GM23338 (cell line): ENCODE measurements around the gene ELAVL3. TPM values are rescaled to one million over a fixed set of nuclear protein-coding genes. Genes with fewer than 3 reads are reported as not detected.

Experiments
- ATAC-seq: fragments of 200-7000 bp; cut with Tn5 transposase; 3 replicates; pipeline ENCODE4 v1.9.1; 2020
- DNase-seq: peaks from one replicate; pipeline ENCODE4 v3.0.0-alpha.2; 2015; ENCODE audit warnings: low spot score
- H2AFZ ChIP-seq: fragments of 200-600 bp; sonication (generic); 2 replicates; pipeline ENCODE4 v1.8.0; 2016; ENCODE audit warnings: antibody characterized with exemption, mild to moderate bottlenecking, moderate library complexity
- H3F3A ChIP-seq: fragments of 200-600 bp; sonication (generic); replicated peaks from 2 replicates; pipeline ENCODE4 v1.8.0; 2017; ENCODE audit warnings: antibody characterized with exemption, mixed run types, low read depth
- H3K27ac ChIP-seq: fragments of 200-600 bp; sonication (generic); 2 replicates; pipeline ENCODE4 v1.6.1; 2016; ENCODE audit warnings: low read depth
- H3K27me3 ChIP-seq: fragments of 200-600 bp; sonication (generic); 2 replicates; pipeline ENCODE4 v1.8.0; 2016; ENCODE audit warnings: mild to moderate bottlenecking, mixed run types, moderate library complexity; ENCODE audit not compliant: insufficient read depth
- H3K36me3 ChIP-seq: fragments of 200-600 bp; sonication (generic); 2 replicates; pipeline ENCODE4 v1.8.0; 2016; ENCODE audit warnings: mild to moderate bottlenecking; ENCODE audit not compliant: insufficient read depth
- H3K4me1 ChIP-seq: fragments of 200-600 bp; sonication (generic); 2 replicates; pipeline ENCODE4 v1.8.0; 2016; ENCODE audit warnings: mild to moderate bottlenecking, moderate library complexity; ENCODE audit not compliant: insufficient read depth
- H3K4me2 ChIP-seq: fragments of 200-600 bp; sonication (generic); 2 replicates; pipeline ENCODE4 v1.7.1; 2017; ENCODE audit warnings: mixed run types
- H3K4me3 ChIP-seq: fragments of 200-600 bp; sonication (generic); 2 replicates; pipeline ENCODE4 v1.6.1; 2016; ENCODE audit warnings: mixed run types
- H3K79me2 ChIP-seq: fragments of 200-600 bp; sonication (generic); replicated peaks from 2 replicates; pipeline ENCODE4 v1.8.0; 2017; ENCODE audit warnings: mild to moderate bottlenecking; ENCODE audit not compliant: insufficient read depth
- H3K9me2 ChIP-seq: fragments of 200-600 bp; sonication (generic); 2 replicates; pipeline ENCODE4 v1.8.0; 2017; ENCODE audit not compliant: insufficient read depth
- H4K20me1 ChIP-seq: fragments of 200-600 bp; sonication (generic); replicated peaks from 2 replicates; pipeline ENCODE4 v1.8.0; 2017; ENCODE audit warnings: mild to moderate bottlenecking; ENCODE audit not compliant: insufficient read depth
- H3K27ac Mint-ChIP-seq: 2 replicates; pipeline ENCODE4 v1.8.0; 2020; ENCODE audit warnings: inconsistent platforms, mild to moderate bottlenecking, moderate library complexity, mixed read lengths
- H3K27me3 Mint-ChIP-seq: 3 replicates; pipeline ENCODE4 v1.8.0; 2022; ENCODE audit warnings: low read depth, mild to moderate bottlenecking, moderate library complexity, mixed read lengths, inconsistent platforms; ENCODE audit not compliant: insufficient read depth, poor library complexity
- H3K36me3 Mint-ChIP-seq: 3 replicates; pipeline ENCODE4 v1.8.0; 2021; ENCODE audit warnings: low read depth, mild to moderate bottlenecking, inconsistent platforms, moderate library complexity, mixed read lengths
- H3K4me1 Mint-ChIP-seq: 3 replicates; pipeline ENCODE4 v1.8.0; 2020; ENCODE audit warnings: mild to moderate bottlenecking, inconsistent platforms, mixed read lengths
- H3K4me3 Mint-ChIP-seq: 3 replicates; pipeline ENCODE4 v1.8.0; 2021; ENCODE audit warnings: moderate library complexity, mild to moderate bottlenecking, inconsistent platforms, mixed read lengths
- H3K9me3 Mint-ChIP-seq: 3 replicates; pipeline ENCODE4 v1.8.0; 2020; ENCODE audit warnings: moderate library complexity, mild to moderate bottlenecking, inconsistent platforms, mixed read lengths
- CREB1 ChIP-seq: fragments of 250-450 bp; sonication (Bioruptor Pico); IDR thresholded peaks from 2 replicates; pipeline ENCODE4 v1.5.0; 2020; ENCODE audit warnings: low read depth, mild to moderate bottlenecking, moderate library complexity
- CTCF ChIP-seq, 2 experiments: fragments of 200-600 bp in 1 of 2; sonication (generic) in 1 of 2; conservative IDR thresholded peaks; 2 replicates each; pipeline versions ENCODE4 v1.5.1 to v1.6.1; 2016 to 2017; ENCODE audit warnings: antibody characterized with exemption in 2 of 2, low read depth in 2 of 2, mild to moderate bottlenecking in 2 of 2, moderate library complexity in 1 of 2
- ETS1 ChIP-seq: IDR thresholded peaks from 2 replicates; pipeline ENCODE4 v1.6.1; 2016; ENCODE audit warnings: antibody characterized with exemption
- EZH2 ChIP-seq: fragments of 200-600 bp; sonication (generic); IDR thresholded peaks from one replicate; pipeline ENCODE4 v1.8.0; 2017; ENCODE audit warnings: antibody characterized with exemption, mild to moderate bottlenecking, low read depth; ENCODE audit not compliant: unreplicated experiment
- EZH2phosphoT487 ChIP-seq: fragments of 200-600 bp; sonication (generic); IDR thresholded peaks from one replicate; pipeline ENCODE4 v1.8.1; 2018; ENCODE audit warnings: antibody characterized with exemption; ENCODE audit not compliant: unreplicated experiment
- JUNB ChIP-seq: IDR thresholded peaks from one replicate; pipeline ENCODE4 v1.6.1; 2016; ENCODE audit warnings: antibody characterized with exemption; ENCODE audit not compliant: unreplicated experiment
- NANOG ChIP-seq: IDR thresholded peaks from 2 replicates; pipeline ENCODE4 v1.6.1; 2016; ENCODE audit warnings: antibody characterized with exemption, borderline replicate concordance
- POLR2AphosphoS5 ChIP-seq: IDR thresholded peaks from 2 replicates; pipeline ENCODE4 v1.6.1; 2016; ENCODE audit warnings: antibody characterized with exemption, low read depth
- REST ChIP-seq: IDR thresholded peaks from one replicate; pipeline ENCODE4 v1.6.1; 2018; ENCODE audit warnings: antibody characterized with exemption; ENCODE audit not compliant: unreplicated experiment
- STAT1 ChIP-seq: IDR thresholded peaks from one replicate; pipeline ENCODE4 v1.6.1; 2016; ENCODE audit warnings: antibody characterized with exemption; ENCODE audit not compliant: unreplicated experiment
- ZNF114 ChIP-seq: fragments of 250-450 bp; sonication (Bioruptor Pico); IDR thresholded peaks from 2 replicates; pipeline ENCODE4 v1.5.0; 2020; ENCODE audit warnings: mild to moderate bottlenecking, moderate library complexity
- ZNF331 ChIP-seq: fragments of 250-450 bp; sonication (Bioruptor Pico); IDR thresholded peaks from 2 replicates; pipeline ENCODE4 v1.5.0; 2020; ENCODE audit warnings: low read depth, mild to moderate bottlenecking, moderate library complexity
- ZNF462 ChIP-seq: fragments of 250-450 bp; sonication (Bioruptor Pico); IDR thresholded peaks from 2 replicates; pipeline ENCODE4 v1.5.0; 2020; ENCODE audit warnings: mild to moderate bottlenecking, moderate library complexity
- polyA plus RNA-seq: library from polyadenylated mRNA; unstranded; fragments of >200 nt; fragmentation: Nextera tagmentation; extraction: Ambion mirVana; gene quantifications from 2 replicates; pipeline ENCODE4 v1.2.1, GENCODE V29; 2016
- total RNA-seq: library from RNA; depleted of rRNA; stranded (reverse); fragments of >200 nt; shearing (Covaris generic); gene quantifications from 2 replicates; pipeline ENCODE4 v1.2.3, GENCODE V29; 2014

The ELAVL3 gene
- total and polyA plus RNA-seq, 2 experiments from 2014 or later, result 0.45 to 1.2 TPM

- Histone ChIP-seq H3K36me3 (no peaks in the 10 kb centered on the region), H3K4me2 (no peak overlapping the region), H3K79me2 (no peaks in the 10 kb centered on the region), H3K27ac (no peak overlapping the region), H2AFZ (no peak overlapping the region), H3K4me3 (no peak overlapping the region), H4K20me1 (no peaks in the 10 kb centered on the region), H3F3A (0 out of 2 replicates have a peak, but pooled peaks cover 5% of the 10 kb centered on the region), H3K4me1 (peaks cover 11% of the 10 kb centered on the region; the same call in 1 of the 2 replicates), H3K9me2 (no peaks in the 10 kb centered on the region), H3K27me3 (no peaks in the 10 kb centered on the region)
- ATAC-seq (no peak), DNase-seq (no peak)
- peaks cover 9% of the 10 kb centered on the region; the same call in 2 of the 3 replicates for H3K4me1 Mint-ChIP-seq
- H3K36me3 Mint-ChIP-seq, result no peaks in the 10 kb centered on the region
- no peak overlapping the region for H3K4me3 Mint-ChIP-seq
- H3K27me3 Mint-ChIP-seq, result peaks cover 1% of the 10 kb centered on the region
- H3K27ac Mint-ChIP-seq, result no peak overlapping the region
- no peak for TF ChIP-seq CREB1 (CRISPR knock-in tag)
- TF ChIP-seq CTCF (conservative IDR thresholded peaks at IDR 0.05; ENCODE audit: low read depth in 2 of 2), result no peak
- no peak for TF ChIP-seq EZH2phosphoT487
- no peak for TF ChIP-seq EZH2
- TF ChIP-seq ZNF462, result no peak
- no peak for TF ChIP-seq ETS1
- TF ChIP-seq NANOG, result no peak
- TF ChIP-seq JUNB, result no peak
- no peak for TF ChIP-seq REST
- TF ChIP-seq ZNF331 (CRISPR knock-in tag), result no peak
- TF ChIP-seq ZNF114 (CRISPR knock-in tag), result no peak
- TF ChIP-seq STAT1, result no peak
- TF ChIP-seq POLR2AphosphoS5, result no peak
- H3K9me3 Mint-ChIP-seq, result no peaks in the 10 kb centered on the region
Measured at GRCh38 chr19:11463391-11463790, 17.5 kb downstream of the ELAVL3 start.
